Medulla oblongata (tissue), 1 donor: ENCODE measurements around the gene ZNF764.
"Not testable (repeated sequence)": the region's sequence is repeated elsewhere in the genome, so short reads cannot be mapped to it uniquely, and the experiment has no call there.

Source experiments
- DNase-seq: peaks from one replicate; pipeline ENCODE4 v3.0.0-alpha.2; 2015; ENCODE audit errors: extremely low spot score

Gene ZNF764

GRCh38 chr16:30557957-30558788, at the start of gene ZNF764:
ZNF764 (minus strand) TSS chr16:30558374; CDS start chr16:30558182, 192 bp downstream.
- DNase-seq: peak; percentile 99

GRCh38 chr16:30606004-30606403, 47.8 kb upstream of the ZNF764 start:
- no peak for DNase-seq

- DNase-seq: peak; percentile 42
These were observed 47.0 kb upstream of the ZNF764 start for GRCh38 chr16:30605158-30605557.

GRCh38 chr16:30604316-30604947, 46.3 kb upstream of the ZNF764 start:
- no peak for DNase-seq

- no peak for DNase-seq
These were observed 45.8 kb upstream of the ZNF764 start for GRCh38 chr16:30603945-30604315.

GRCh38 chr16:30602616-30603277, 44.6 kb upstream of the ZNF764 start:
- DNase-seq: peak; percentile 39

GRCh38 chr16:30601966-30602365, 43.8 kb upstream of the ZNF764 start:
- DNase-seq: no peak

- no peak for DNase-seq
These were observed 42.8 kb upstream of the ZNF764 start for GRCh38 chr16:30600929-30601328.

GRCh38 chr16:30600215-30600614, 42.0 kb upstream of the ZNF764 start:
- DNase-seq: no peak

- no peak for DNase-seq
These were observed 34.7 kb upstream of the ZNF764 start for GRCh38 chr16:30592871-30593270.

GRCh38 chr16:30590869-30591268, 32.7 kb upstream of the ZNF764 start:
- DNase-seq: not testable (repeated sequence)

- not testable (repeated sequence) for DNase-seq
These were observed 31.4 kb upstream of the ZNF764 start for GRCh38 chr16:30589582-30589981.

GRCh38 chr16:30588651-30589050, 30.5 kb upstream of the ZNF764 start:
- no peak for DNase-seq

GRCh38 chr16:30585400-30586191, 27.4 kb upstream of the ZNF764 start, which contains the start of gene ZNF785:
ZNF785 (minus strand) TSS chr16:30585697; CDS start chr16:30585611, 86 bp downstream.
- peak; percentile 100 for DNase-seq

GRCh38 chr16:30585022-30585399, 26.8 kb upstream of the ZNF764 start:
- DNase-seq: no peak

GRCh38 chr16:30582611-30583340, 24.6 kb upstream of the ZNF764 start:
- DNase-seq: no peak

GRCh38 chr16:30581457-30581856, 23.3 kb upstream of the ZNF764 start:
- no peak for DNase-seq

GRCh38 chr16:30574678-30575077, 16.5 kb upstream of the ZNF764 start:
- DNase-seq: no peak

- DNase-seq: peak; percentile 99
These were observed 13.5 kb upstream of the ZNF764 start, which contains the start of gene ZNF688 for GRCh38 chr16:30571445-30572322. ZNF688 (minus strand) TSS chr16:30571714; CDS start chr16:30571629, 85 bp downstream.
